HEK293 (cell line): ENCODE data around the gene ELMO1.

Experiments used
- RBAK ChIP-seq: fragments of 450-650 bp; formaldehyde crosslinking; IDR thresholded peaks from 2 replicates; pipeline ENCODE4 v1.5.1; 2016; ENCODE audit warnings: missing biosample characterization, missing genetic modification characterization
- SP2 ChIP-seq: fragments of 450-650 bp; formaldehyde crosslinking; IDR thresholded peaks from 2 replicates; pipeline ENCODE4 v1.5.1; 2016; ENCODE audit warnings: missing biosample characterization, missing genetic modification characterization
- TCF7L2 ChIP-seq: IDR thresholded peaks from 2 replicates; pipeline ENCODE4 v1.6.1; 2011; ENCODE audit warnings: low read depth, mild to moderate bottlenecking, inconsistent platforms, low read length, moderate library complexity, borderline replicate concordance
- YY1 ChIP-seq: fragments of 450-650 bp; formaldehyde crosslinking; IDR thresholded peaks from 2 replicates; pipeline ENCODE4 v1.5.1; 2018; ENCODE audit warnings: missing biosample characterization, missing genetic modification characterization
- ZBTB21 ChIP-seq: fragments of 450-650 bp; formaldehyde crosslinking; IDR thresholded peaks from 2 replicates; pipeline ENCODE4 v1.5.1; 2017; ENCODE audit warnings: missing biosample characterization, missing genetic modification characterization
- ZNF112 ChIP-seq: fragments of 450-650 bp; formaldehyde crosslinking; IDR thresholded peaks from 2 replicates; pipeline ENCODE4 v1.5.0; 2017; ENCODE audit warnings: missing biosample characterization, missing genetic modification characterization
- ZNF239 ChIP-seq: fragments of 450-650 bp; formaldehyde crosslinking; IDR thresholded peaks from 2 replicates; pipeline ENCODE4 v1.5.1; 2016; ENCODE audit warnings: missing biosample characterization, missing genetic modification characterization
- ZNF521 ChIP-seq: fragments of 450-650 bp; formaldehyde crosslinking; IDR thresholded peaks from 2 replicates; pipeline ENCODE4 v1.5.1; 2017; ENCODE audit warnings: missing biosample characterization, mild to moderate bottlenecking, missing genetic modification characterization
- ZNF530 ChIP-seq: fragments of 450-650 bp; formaldehyde crosslinking; IDR thresholded peaks from 2 replicates; pipeline ENCODE4 v1.5.1; 2016; ENCODE audit warnings: low read depth, missing biosample characterization, missing genetic modification characterization
- TF ChIP-seq, protein P1 (sequence below): fragments of 450-650 bp; IDR thresholded peaks from 2 replicates; pipeline ENCODE4 v1.5.1; 2018; ENCODE audit warnings: missing biosample characterization, mild to moderate bottlenecking, missing genetic modification characterization
- TF ChIP-seq, protein P2 (sequence below): fragments of 450-650 bp; formaldehyde crosslinking; IDR thresholded peaks from 2 replicates; pipeline ENCODE4 v1.5.1; 2016; ENCODE audit warnings: missing biosample characterization, missing genetic modification characterization

DNA sequence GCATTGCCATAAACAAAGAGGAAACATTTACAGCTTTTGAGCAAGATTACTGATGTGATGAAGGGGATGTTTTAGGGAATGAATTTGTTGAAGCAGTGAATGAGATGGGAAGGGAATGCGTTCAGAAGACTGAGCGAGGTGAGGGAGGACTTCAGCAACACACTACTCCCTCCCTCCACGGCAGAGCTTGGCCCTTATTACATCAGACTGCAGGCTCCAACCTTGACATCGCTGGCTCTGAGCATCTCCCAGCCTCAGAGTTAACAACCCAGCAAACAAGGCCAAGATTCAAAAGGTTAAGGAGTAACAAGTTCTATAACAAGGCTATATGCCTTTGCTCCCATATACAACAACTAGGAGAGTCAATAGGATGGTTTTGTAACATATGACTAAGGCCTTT is 164.4 kb downstream of the ELMO1 start:
- TF ChIP-seq, protein P1, sequence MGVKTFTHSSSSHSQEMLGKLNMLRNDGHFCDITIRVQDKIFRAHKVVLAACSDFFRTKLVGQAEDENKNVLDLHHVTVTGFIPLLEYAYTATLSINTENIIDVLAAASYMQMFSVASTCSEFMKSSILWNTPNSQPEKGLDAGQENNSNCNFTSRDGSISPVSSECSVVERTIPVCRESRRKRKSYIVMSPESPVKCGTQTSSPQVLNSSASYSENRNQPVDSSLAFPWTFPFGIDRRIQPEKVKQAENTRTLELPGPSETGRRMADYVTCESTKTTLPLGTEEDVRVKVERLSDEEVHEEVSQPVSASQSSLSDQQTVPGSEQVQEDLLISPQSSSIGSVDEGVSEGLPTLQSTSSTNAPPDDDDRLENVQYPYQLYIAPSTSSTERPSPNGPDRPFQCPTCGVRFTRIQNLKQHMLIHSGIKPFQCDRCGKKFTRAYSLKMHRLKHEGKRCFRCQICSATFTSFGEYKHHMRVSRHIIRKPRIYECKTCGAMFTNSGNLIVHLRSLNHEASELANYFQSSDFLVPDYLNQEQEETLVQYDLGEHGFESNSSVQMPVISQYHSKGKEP: no peak
- TF ChIP-seq, protein P2, sequence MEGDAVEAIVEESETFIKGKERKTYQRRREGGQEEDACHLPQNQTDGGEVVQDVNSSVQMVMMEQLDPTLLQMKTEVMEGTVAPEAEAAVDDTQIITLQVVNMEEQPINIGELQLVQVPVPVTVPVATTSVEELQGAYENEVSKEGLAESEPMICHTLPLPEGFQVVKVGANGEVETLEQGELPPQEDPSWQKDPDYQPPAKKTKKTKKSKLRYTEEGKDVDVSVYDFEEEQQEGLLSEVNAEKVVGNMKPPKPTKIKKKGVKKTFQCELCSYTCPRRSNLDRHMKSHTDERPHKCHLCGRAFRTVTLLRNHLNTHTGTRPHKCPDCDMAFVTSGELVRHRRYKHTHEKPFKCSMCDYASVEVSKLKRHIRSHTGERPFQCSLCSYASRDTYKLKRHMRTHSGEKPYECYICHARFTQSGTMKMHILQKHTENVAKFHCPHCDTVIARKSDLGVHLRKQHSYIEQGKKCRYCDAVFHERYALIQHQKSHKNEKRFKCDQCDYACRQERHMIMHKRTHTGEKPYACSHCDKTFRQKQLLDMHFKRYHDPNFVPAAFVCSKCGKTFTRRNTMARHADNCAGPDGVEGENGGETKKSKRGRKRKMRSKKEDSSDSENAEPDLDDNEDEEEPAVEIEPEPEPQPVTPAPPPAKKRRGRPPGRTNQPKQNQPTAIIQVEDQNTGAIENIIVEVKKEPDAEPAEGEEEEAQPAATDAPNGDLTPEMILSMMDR (tag by site-specific recombination): no peak
- TF ChIP-seq ZNF521 (tag by site-specific recombination) (no peak), TCF7L2 (no peak), ZBTB21 (no peak), SP2 (tag by site-specific recombination) (no peak), ZNF112 (tag by site-specific recombination) (no peak), YY1 (no peak), RBAK (tag by site-specific recombination) (no peak), ZNF530 (no peak), ZNF239 (tag by site-specific recombination) (no peak)
